ENCODE data around the gene ACTL10. TPM values are rescaled to one million over a fixed set of nuclear protein-coding genes. Genes with fewer than 3 reads are reported as not detected.

Gene ACTL10
- total and polyA plus RNA-seq, 7 donors, result 0.54 to 4.5 (median 0.66) TPM

DNA sequence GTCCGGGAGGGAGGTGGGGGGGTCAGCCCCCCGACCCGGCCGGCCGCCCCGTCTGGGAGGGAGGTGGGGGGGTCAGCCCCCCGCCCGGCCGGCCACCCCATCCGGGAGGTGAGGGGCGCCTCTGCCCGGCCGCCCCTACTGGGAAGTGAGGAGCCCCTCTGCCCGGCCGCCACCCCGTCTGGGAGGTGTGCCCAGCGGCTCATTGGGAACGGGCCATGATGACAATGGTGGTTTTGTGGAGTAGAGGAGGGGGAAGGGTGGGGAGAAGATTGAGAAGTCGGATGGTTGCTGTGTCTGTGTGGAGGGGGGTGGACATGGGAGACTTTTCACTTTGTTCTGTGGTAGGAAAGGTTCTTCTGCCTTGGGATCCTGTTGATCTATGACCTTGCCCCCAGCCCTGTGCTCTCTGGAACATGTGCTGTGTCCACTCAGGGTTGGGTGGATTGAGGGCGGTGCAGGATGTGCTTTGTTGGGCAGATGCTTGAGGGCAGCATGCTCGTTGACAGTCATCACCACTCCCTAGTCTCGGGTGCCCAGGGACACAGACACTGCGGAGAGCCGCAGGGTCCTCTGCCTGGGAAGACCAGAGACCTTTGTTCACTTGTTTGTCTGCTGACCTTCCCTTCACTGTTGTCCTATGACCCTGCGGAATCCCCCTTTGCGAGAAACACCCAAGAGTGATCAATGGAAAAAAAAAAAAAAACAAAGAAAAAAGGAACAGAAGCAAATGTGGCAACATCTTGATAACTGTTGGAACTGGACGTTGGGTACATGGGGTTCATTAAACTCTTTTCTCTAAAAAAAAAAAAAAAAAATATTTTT, 35.1 kb downstream of the ACTL10 start:
- Histone ChIP-seq H3K27me3 (no peaks in the 10 kb centered on the region), H3K27ac (no peak overlapping the region), H3K36me3 (peaks cover 0 to 9% (median 0%) of the 10 kb centered on the region in 4 donors), H3K9me3 (no peaks in the 10 kb centered on the region), H3K4me3 (no peak overlapping the region), H3K4me1 (peaks cover 0 to 18% (median 17%) of the 10 kb centered on the region in 4 donors)
- 92% methylated on average over 27 of the region's 27 CpGs for WGBS, 2 donors
- intact Hi-C loops (cut with DNase I), result no loop called here
- no peak for DNase-seq
- no peak for TF ChIP-seq POLR2AphosphoS5 (IDR thresholded peaks at IDR 0.05)
- TF ChIP-seq POLR2A (IDR thresholded peaks at IDR 0.05), result no peak
- TF ChIP-seq, protein P1, sequence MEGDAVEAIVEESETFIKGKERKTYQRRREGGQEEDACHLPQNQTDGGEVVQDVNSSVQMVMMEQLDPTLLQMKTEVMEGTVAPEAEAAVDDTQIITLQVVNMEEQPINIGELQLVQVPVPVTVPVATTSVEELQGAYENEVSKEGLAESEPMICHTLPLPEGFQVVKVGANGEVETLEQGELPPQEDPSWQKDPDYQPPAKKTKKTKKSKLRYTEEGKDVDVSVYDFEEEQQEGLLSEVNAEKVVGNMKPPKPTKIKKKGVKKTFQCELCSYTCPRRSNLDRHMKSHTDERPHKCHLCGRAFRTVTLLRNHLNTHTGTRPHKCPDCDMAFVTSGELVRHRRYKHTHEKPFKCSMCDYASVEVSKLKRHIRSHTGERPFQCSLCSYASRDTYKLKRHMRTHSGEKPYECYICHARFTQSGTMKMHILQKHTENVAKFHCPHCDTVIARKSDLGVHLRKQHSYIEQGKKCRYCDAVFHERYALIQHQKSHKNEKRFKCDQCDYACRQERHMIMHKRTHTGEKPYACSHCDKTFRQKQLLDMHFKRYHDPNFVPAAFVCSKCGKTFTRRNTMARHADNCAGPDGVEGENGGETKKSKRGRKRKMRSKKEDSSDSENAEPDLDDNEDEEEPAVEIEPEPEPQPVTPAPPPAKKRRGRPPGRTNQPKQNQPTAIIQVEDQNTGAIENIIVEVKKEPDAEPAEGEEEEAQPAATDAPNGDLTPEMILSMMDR (IDR thresholded peaks at IDR 0.05), result no peak
- no peak for TF ChIP-seq EP300 (IDR thresholded peaks at IDR 0.05)

DNA sequence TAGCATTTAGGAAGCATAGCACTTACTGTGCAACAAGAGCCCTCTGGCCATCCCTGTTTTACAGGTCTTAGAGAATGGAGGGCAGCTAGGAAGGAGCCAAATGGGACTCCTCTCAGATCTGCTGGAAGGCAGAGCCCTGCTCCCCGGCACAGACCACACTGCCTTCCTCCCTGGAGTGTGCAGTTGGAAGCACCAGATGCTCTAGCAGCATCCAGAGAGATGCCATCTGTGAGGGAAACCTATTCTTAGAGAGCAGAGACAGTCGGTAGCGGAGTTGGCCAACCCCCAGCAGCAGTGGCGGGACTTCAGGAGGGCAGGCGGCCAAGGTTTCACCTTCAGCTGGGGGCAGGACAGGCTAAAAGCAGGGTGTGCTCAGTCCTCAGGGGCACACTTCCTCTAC, 36.1 kb downstream of the ACTL10 start:
- Histone ChIP-seq H3K4me3 (no peak overlapping the region), H3K36me3 (peaks cover 0 to 19% (median 4%) of the 10 kb centered on the region in 4 donors), H3K4me1 (peaks cover 0 to 10% (median 8%) of the 10 kb centered on the region in 4 donors), H3K27ac (peak overlapping the region in 1 of 4 donors; percentile 12), H3K27me3 (no peaks in the 10 kb centered on the region), H3K9me3 (no peaks in the 10 kb centered on the region)
- WGBS, 2 donors, result 79 to 94% methylated on average over 5 of the region's 5 CpGs
- intact Hi-C loops (cut with DNase I), result no loop called here
- TF ChIP-seq, protein P1 (IDR thresholded peaks at IDR 0.05), result no peak
- TF ChIP-seq POLR2AphosphoS5 (IDR thresholded peaks at IDR 0.05) (no peak), EP300 (IDR thresholded peaks at IDR 0.05) (no peak), POLR2A (IDR thresholded peaks at IDR 0.05) (no peak)
- DNase-seq, result peak; percentile 77

DNA sequence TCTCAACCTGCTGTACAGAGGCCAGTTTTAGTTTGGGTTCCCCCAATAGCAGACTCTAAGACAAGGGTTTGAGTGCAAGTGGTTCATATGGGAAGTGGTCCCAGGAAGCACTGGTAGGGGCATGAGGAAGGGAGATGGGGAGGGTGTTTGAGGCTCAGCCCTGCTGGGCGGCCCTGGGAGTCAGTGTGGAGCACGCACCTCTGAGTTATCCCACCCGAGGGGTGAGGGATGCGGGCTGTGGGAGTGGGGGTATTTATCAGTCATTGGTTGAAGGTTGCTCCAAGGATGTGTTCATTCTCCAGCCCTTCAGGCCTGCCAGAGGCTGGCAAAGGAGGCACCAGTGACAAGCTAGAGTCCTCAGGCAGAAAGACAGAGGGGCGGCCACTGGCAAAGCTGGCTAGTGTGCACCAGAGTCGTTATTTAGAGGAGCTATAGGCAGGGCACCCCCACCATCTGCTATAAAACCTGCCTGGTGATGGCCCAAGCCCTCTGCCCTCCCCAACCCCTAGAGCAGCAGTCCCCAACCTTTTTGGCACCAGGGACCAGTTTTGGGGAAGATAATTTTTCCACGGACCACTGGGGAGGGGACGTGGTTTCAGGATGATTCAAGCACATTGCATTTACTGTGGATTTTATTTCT, 36.9 kb downstream of the ACTL10 start:
- peaks cover 0 to 20% (median 4%) of the 10 kb centered on the region in 4 donors for H3K36me3 ChIP-seq

DNA sequence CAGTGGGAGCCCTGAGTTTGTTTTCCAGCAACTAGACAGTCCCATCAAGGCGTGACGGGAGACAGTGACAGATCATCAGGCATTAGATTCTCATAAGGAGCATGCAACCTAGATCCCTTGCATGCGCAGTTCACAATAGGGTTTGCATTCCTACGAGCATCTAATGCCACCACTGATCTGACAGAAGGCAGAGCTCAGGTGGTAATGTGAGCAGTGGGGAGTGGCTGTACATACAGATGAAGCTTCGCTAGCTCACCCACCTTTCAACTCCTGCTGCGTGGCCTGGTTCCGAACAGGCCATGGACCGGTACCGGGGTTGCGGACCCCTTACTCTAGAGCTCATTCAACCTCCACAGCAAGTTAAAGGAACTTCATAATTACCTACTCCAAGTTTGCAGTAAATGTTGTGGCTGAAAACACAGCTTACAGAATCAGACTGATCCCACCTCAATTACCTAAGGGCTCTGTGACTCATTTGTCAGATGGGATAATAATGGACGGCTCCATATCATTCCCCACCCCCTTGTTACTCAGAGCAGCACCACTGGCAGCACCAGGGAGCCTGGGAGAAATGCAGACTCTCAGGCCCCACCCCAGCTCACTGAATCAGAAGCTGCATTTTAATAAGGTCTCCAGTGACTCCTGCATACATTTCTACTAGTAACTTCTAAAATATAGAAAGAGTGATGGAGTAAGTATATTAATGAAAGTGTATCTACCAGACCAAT, 37.6 kb downstream of the ACTL10 start:
- Histone ChIP-seq H3K9me3 (no peaks in the 10 kb centered on the region), H3K27me3 (no peaks in the 10 kb centered on the region), H3K4me1 (peaks cover 0 to 10% (median 8%) of the 10 kb centered on the region in 4 donors), H3K27ac (no peak overlapping the region), H3K4me3 (no peak overlapping the region), H3K36me3 (peaks cover 0 to 20% (median 4%) of the 10 kb centered on the region in 4 donors)
- TF ChIP-seq, protein P1 (IDR thresholded peaks at IDR 0.05), result no peak
- no peak for TF ChIP-seq POLR2AphosphoS5 (IDR thresholded peaks at IDR 0.05)
- no peak for TF ChIP-seq EP300 (IDR thresholded peaks at IDR 0.05)
- intact Hi-C loops (cut with DNase I), result no loop called here
- WGBS, 2 donors, result 92 to 95% methylated on average over 11 of the region's 11 CpGs
- no peak for DNase-seq

More for the DNA sequence above, 36.9 kb downstream of the ACTL10 start:
- DNase-seq, result no peak
- H3K4me1 ChIP-seq, result peaks cover 0 to 10% (median 8%) of the 10 kb centered on the region in 4 donors
- intact Hi-C loops (cut with DNase I), result no loop called here
- 94 to 95% methylated on average over 8 of the region's 8 CpGs for whole genome bisulfite sequencing, 2 donors
- H3K9me3 ChIP-seq, result no peaks in the 10 kb centered on the region
- no peaks in the 10 kb centered on the region for H3K27me3 ChIP-seq
- no peak overlapping the region for H3K27ac ChIP-seq
- H3K4me3 ChIP-seq, result no peak overlapping the region
- TF ChIP-seq POLR2A (IDR thresholded peaks at IDR 0.05) (no peak), POLR2AphosphoS5 (IDR thresholded peaks at IDR 0.05) (no peak), EP300 (IDR thresholded peaks at IDR 0.05) (no peak)
- TF ChIP-seq, protein P1 (IDR thresholded peaks at IDR 0.05), result no peak

All from sigmoid colon (tissue), 7 donors.